HG02885 (cell line): Measurements from ENCODE around the gene CR1L.
"Not testable (repeated sequence)": the region's sequence is repeated elsewhere in the genome, so short reads cannot be mapped to it uniquely, and the experiment has no call there.

Source experiments
- ATAC-seq: cut with Tn5 transposase; IDR thresholded peaks from one replicate; pipeline ENCODE4 v1.9.1; 2021; ENCODE audit warnings: mild to moderate bottlenecking; ENCODE audit not compliant: unreplicated experiment, poor library complexity

Gene CR1L

DNA sequence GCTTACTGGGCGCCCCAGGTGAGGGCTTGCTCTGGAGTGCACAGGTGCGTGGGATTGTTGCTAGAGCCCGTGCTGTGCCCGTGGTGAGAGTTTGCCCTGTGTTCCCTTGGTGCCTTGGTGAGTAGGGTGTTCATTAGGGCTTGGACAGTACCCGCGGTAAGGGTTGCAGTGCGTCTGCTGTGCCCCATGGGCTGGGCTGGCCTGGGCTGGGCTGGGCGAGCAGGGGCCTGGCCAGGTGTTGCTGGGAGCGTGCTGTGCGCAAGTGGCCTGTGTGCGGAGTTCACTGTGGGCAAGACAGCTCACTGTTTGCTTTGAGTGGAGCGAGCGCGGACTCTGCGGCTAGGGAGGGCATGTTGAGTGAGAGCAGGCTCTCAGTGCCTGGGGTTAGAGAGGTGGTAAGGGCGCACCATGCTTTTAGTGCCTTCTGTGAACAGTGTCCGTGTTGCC lies 725 bp downstream of the CR1L start:
- ATAC-seq = no peak

DNA sequence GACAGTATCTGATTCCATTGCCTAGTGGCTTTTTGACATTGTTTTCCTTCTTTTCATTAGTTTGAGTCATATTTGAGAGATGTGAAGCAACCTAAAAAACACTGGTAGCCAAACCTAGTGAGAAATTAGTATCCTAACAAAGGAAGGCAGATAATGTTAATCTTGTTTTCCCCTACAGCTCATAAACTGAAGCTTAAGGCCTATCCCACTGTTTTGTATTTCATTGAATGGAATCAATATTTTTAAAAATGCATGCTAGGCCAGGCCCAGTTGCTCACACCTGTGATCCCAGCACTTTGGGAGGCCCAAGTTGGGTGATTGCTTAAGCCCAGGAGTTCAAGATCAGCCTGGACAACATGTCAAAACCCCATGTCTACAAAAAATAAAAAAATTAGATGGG lies 1.2 kb downstream of the CR1L start:
- ATAC-seq = no peak

DNA sequence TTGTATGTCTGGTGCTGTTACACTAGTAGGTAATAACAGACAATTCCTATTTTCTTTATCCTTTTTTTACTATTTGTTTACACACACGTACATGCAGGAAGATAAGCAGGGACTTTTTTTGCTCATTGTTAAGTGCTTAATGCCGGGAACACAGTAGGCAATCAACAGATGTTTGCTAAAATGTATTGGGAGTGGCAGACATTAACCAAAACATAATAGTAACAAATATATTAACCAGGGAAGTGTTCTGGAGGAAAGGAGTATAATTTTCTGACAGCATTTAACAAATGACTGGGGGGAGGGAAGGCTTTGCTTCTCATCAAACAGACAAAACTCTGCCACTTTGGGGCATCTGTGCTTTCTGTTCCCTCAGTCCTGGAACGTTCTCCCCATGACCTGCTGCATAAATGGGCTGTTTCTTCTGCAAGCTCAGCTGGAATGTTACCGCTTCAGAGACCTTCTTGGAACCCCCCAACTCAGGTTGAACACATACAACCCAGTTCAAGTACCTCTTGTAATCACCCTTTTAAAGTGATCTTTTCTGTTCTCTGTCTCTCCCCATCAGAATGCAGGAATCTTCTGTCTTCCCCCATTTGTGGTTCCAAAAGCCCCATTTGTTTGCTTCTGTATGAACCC lies 2.1 kb downstream of the CR1L start:
- no peak for ATAC-seq

DNA sequence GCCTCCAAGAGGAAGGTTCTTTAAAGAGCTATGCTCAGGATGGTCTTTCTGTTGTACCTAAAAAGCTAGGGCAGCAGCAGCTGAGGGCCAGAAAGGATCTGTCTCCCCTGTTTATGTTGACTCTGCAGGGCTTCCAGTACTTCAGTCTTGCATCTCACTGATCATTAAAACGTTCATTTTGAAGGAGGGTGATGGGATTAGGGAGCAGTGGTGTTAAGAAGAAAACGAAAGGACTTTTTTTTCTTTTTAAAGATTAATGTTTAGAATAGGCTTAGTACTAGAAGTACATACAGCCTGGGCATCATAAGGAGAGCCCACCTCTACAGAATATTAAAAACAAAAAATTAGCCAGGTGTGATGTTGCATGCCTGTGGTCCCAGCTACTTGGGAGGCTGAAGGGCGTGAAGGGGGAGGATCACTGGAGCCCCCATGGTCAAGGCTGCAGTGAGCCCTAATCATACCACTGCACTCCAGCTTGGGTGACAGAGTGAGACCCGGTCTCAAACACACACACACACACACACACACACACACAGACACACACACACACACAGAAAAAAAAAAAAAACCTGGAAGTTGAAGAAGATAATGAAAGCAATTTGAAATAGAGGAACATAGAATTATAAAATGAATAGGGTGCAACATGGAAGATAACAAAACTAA lies 2.9 kb downstream of the CR1L start:
- no peak for ATAC-seq

DNA sequence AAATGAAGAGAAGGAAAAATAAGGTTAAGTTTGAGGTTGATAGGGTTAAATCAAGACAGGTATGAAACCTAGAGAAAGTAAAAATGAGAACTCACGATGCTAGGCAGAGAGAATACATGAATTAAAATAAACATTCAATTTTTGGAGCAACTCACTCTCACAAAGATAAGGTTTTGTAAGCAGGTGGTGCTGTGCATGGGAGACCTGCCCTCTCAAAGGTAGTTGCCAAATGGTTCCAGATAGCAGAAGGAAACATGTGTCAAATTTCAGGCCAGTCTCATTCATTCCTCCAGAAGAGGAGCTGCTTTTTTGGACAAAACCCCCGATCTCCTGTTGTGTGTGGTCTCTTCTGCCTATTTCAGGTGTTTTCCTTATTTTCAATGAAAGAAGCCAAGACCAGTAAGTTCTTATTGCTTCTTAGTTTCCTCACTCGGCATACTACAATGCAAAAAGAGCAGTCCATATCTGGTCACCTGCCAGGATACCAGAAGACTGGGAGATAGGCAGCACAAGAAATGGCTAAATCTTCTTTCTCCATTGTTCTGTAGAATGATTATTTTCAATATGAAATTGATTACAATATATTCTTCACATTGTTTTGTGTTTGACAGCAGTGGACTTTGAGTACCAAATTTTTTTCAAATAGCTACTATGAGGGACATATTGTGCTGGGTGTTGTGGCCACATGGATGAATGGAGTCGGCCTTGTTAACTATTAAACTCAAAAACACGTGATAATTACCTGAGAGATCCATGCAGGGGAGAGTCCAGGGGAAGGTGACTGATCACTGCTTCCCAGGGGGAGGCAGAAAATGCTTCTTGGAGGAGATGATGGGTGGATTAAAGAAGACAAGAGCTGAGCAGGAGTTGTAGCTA lies 3.6 kb downstream of the CR1L start:
- ATAC-seq = no peak

DNA sequence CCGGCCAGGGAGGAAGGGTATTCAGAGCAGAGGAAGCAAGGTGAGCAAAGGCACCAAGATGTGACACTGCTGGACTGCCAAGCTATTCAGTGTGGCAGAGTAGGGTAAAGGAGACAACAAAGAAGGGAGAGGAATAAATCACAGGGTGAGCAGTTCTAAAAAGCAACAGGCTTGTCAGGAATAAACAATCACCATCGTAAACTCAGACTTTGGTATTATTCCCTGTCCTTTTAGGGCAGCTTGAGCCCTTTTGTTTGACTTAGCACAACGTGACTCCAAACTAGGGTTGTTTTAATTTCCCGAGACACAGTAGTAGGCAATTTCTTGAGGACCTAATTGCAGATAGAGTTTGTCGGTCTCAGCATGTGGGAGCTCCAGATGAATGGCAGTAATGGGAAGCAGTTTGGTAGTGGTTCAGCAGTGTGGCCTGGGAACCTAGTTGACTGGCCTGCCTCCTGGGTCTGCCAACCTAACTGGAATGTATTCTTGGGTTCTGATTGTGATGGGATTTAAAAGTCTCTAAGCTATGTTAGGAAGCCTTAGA lies 4.3 kb downstream of the CR1L start:
- no peak for ATAC-seq

DNA sequence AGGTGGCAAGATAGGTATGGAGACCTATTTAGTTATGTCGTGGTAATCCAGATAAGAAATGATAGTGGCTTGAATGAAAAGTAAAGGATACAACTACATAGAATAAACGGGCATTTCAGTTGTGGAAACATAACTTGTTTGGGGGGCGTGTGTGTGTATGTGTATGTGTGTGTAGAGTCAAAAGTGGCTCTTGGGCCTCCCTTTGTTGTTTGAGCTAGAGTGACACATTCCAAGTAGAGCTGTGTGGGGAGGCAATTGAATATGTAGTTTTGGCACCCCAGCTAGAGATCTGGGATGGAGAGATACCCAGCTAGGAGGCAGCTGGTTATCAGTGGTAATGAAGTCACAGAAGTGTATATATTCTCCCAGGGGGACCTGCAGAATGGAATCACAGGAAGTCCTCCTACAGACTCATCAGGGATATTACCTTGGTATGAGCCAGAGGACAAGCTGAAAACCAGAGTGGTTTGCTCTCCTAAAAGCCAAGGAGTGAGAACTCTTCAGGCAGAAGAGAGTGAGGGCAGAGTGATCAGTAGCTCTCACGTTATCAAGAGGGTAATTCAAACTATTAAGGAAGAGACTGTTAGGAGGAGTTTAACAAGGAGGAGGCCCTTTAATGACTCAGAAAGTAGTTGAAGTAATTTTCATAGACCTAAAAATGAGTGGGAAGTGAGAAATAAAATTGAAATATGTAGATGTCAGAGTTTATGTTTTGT lies 5.1 kb downstream of the CR1L start:
- no peak for ATAC-seq

DNA sequence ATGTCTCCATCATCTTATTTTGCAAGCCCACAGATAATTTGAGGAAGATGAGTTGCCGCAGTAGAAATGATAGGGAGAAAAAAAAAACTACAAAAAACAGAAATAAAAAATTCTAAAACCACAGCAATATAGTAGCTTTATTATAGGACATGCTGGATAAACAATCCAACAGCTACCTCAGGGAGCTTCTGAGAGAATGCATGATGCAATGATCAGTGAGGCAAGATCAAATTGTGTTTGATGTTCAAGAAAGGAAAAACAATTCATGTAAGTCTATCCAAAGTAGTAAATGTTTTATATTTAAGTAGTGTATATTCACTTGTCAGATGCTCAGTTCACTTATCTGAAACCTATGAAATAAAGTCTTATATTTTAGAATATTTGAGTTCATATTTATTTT lies 6.7 kb downstream of the CR1L start:
- no peak for ATAC-seq

DNA sequence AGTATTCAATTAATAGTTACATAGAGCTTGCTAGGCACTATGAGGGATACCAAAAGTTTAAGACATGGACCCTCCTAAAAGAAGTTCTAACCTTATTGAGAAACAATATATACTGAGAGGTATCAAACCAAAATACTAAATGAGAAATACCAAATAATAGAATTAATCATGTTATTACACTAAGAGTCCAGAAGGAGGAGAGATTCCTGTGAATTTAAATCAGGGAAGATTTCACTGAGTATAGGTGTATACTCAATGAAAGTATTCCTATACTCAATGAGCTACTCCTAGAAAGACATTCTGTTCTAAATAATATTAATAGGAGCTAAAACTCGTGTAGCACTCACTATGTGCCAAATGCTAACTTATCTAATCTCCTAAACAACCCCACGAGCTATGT lies 9.4 kb downstream of the CR1L start:
- ATAC-seq = no peak

DNA sequence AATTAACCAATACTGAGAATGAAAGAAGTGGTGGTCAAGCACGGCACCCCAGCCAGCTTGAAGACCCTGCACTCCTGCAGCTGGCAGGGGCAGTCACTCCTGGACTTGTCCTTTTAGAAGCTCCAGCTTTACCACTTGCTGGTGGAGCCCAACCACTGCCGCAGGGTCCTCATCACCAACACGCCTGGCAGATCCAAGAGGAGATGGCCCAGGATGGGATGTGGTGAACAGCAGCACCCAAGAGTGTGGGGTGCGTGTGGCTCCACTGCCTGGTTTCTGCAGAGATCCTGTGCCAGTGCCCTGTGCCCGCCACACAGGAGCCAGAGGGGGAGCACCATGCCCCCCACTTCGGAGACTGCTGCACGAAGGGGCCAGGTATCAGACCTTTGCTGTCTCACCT lies 13.5 kb downstream of the CR1L start:
- ATAC-seq = no peak

DNA sequence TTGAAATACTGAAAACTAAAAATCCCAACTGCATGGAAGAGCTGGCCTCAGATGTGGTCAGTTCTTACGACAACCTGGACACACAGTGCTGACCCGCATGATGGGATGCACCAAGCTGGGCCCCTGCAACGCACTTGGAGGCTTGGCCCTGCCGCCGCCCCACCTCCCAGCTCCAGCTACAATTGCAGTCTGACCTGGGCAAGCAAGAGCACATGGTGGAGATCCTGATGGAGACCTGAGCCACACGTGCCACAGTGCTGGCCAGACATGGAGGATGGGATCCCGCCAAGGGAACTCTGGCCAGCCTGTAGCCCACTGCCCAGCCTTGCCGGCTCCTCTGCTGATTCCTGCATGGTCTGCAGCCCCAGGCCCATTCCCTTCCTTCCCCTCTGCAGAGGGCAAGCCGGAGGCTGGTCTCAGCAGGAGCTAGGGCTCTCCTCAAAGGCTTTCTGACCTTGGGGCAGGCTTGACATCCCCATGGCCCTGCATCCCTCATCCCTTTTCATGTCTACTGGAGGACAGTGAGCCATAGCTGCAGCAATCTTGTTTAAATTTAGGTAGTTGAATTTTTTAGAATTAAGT lies 14.1 kb downstream of the CR1L start:
- ATAC-seq = no peak

DNA sequence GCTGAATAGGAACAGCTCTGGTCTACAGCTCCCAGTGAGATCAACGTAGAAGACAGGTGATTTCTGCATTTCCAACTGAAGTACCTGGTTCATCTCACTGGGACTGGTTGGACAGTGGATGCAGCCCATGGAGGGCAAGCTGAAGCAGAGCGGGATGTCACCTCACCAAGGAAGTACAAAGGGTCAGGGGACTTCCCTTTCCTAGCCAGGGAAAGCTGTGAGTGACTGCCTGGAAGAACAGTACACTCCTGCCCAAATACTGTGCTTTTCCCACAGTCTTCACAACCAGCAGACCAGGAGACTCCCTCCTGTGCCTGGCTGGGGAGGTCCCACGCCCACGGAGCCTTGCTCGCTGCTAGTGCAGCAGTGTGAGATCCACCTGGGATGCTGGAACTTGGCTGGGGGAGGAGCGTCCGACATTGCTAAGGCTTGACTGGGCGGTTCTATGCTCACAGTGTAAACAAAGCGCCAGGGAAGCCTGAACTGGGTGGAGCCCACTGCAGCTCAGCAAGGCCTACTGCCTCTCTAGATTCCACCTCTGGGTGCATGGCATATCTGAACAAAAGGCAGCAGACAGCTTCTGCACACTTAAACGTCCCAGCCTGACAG lies 14.7 kb downstream of the CR1L start:
- ATAC-seq = no peak

DNA sequence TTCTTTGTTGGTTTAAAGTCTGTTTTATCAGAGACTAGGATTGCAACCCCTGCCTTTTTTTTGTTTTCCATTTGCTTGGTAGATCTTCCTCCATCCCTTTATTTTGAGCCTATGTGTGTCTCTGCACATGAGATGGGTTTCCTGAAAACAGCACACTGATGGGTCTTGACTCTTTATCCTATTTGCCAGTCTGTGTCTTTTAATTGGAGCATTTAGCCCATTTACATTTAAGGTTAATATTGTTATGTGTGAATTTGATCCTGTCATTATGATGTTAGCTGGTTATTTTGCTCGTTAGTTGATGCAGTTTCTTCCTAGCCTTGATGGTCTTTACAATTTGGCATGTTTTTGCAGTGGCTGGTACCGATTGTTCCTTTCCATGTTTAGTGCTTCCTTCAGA lies 16.5 kb downstream of the CR1L start:
- ATAC-seq = not testable (repeated sequence)

DNA sequence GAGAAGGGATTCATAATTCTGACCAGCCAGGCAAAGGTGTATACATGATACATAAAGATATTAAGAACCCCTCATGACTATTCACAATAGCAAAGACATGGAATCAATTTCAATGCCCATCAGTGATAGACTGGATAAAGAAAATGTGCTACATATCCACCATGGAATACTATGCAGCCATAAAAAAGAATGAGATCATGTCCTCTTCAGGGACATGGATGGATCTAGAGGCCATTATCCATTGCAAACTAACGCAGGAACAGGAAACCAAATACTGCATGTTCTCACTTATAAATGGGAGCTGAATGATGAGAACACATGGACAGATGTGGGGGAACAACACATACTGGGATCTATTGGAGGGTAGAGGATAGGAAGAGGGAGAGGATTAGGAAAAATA lies 21.4 kb downstream of the CR1L start:
- ATAC-seq = no peak

DNA sequence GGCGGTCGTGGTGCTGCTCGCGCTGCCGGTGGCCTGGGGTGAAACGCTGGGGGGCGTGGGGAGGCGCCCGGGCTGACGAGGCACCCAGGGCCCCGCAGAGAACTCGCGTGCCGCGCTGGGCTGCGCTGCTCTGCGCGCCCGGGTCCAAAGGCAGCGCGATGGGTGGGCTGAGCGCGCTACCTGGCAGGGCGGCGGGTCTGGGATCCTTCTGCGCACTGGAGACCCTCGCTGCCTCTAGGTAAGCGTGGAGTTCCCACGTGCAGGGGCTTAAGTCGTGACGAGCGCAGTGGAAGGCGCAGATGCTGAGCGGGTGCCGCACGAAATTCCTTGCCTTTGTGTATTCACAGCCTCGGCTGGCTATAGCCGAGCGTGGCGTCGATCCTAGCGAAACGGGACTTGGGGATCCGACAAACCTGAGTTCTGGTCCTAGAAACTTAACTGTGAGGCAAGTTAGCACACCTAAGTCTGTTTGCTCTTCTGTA lies 24.6 kb downstream of the CR1L start:
- ATAC-seq = no peak

DNA sequence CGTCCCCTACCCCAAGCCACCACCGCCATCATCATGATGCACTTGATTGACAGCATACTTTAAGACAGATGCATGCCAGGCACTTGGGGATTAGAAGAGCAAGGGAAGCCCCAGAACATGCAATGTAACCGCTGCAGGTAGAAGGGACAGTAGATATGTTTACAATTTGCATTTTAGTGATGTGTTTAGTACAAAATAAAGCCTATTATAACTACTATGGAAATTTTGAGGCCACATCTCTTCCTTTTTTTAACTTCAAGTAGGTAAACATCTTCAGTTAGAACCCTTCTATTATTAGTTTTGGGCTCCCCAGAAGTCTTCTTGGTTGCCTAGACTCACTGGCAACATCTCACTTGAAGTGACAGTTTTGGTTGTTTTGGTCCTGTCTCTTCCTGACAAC lies 25.3 kb downstream of the CR1L start:
- peak; percentile 71 for ATAC-seq

DNA sequence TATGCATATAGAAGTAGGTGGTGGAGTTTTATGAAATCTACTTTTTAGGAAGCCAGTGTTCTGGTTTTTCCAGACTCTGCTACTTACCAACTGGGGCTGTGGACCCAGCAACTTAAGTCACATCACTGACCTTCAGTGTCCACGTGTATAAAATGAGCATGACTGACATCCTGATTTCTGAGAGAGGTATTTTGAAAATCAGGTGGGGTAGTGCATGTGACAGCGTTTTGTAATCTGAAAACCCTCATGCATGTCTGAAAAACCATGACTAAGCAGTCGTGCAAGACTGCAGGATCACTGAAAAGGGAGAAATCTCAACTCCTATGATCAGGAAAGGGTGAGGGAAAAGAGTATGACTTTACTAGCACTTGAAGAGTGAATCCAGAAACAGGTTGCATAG lies 26.1 kb downstream of the CR1L start:
- no peak for ATAC-seq

DNA sequence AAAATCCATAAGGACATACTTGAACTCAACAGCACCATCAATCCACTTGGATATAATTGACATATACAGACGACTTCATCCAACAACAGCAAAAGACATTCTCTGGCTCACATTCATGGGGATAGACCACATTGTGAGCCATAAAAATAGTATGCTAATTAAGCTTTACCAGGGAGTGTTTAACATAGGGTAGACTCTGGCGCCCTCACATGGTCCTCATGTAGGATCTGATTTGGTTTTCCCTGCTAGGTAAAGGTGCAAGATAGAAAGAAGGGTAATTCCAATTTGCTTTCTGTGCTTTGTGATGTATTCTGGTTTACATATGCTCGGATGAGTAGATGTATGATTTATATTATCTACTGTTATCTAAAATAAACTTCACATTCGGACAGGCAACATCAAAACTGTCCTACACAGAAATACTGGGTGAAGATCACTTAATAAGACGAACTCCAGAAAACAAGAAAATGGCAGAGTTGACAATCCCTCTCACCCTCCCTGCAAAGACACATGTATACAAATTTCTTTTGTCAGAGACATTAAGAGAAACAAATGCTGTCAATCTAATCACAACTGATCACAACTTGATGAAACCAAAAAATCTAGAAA lies 27.7 kb downstream of the CR1L start:
- ATAC-seq = no peak

DNA sequence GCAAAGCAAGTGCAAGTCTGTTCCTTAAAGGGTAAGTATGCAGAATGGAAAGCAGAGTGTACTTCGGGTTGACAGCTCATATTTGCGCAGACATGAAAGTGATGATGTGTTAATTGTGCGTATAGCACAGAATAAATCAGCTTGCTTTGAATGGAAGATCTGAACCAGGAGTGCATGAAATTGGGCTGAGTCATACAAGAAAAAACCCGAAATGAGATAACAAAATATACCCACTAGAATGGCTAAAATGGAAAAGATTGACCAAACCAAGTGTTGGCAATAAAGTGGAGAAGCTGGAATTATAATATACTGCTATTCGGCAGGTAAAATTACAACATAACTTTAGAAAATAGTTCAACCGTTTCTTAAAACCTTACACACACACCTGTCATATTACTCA lies 28.5 kb downstream of the CR1L start:
- no peak for ATAC-seq
